ENCODE data around the gene MRC1. TPM values are rescaled to one million over a fixed set of nuclear protein-coding genes. Genes with fewer than 3 reads are reported as not detected.

The MRC1 gene
- total and polyA plus RNA-seq, 9 of the 15 experiments (the other 6 are each of a cell fraction or from before 2014, with no cell fraction given) = 0.01 to 0.20 (median 0.03) TPM; not detected in 5

- no peaks in the 10 kb centered on the region for H3K9me1 ChIP-seq (ENCODE audit: control insufficient read depth, insufficient read depth, low read length)
- H3K9ac ChIP-seq (ENCODE audit: insufficient read depth in 1 of 2, low read depth in 2 of 2, low read length in 2 of 2) = no peak overlapping the region
- intact Hi-C loops (cut with micrococcal nuclease) (no loop called here), in situ Hi-C loops (cut with MboI) (no loop called here)
- H3K9me3 ChIP-seq (replicated peaks; ENCODE audit: control insufficient read depth, insufficient read depth, low read depth, low read length) = no peaks in the 10 kb centered on the region
- H3K27ac ChIP-seq (ENCODE audit: extremely low read depth, low read depth, low read length) = no peak overlapping the region
- H3K27me3 ChIP-seq (ENCODE audit: control insufficient read depth in 2 of 2, insufficient read depth in 2 of 2, low read length in 2 of 2) = peaks cover 0 to 7% of the 10 kb centered on the region in 2 experiments; a peak in 2 of 5 replicates
- FAIRE-seq (no peak), DNase-seq (ENCODE audit: extremely low read depth in 1 of 4, low spot score in 3 of 4) (no peak), ATAC-seq (no peak)
- no peaks in the 10 kb centered on the region for H3K36me3 ChIP-seq (ENCODE audit: control insufficient read depth, insufficient read depth, low read length)
- BruUV-seq (replicated peaks) = no TSS peak
- POLR2A ChIA-PET = no interaction called here
- no peak overlapping the region for H3K4me3 ChIP-seq
- H3K4me2 ChIP-seq (ENCODE audit: insufficient read depth, low read length) = no peak overlapping the region
- H3K79me2 ChIP-seq (ENCODE audit: control insufficient read depth, insufficient read depth, low read length) = no peaks in the 10 kb centered on the region
- peaks cover 0 to 4% of the 10 kb centered on the region in 2 experiments; a peak in 1 of 5 replicates for H3K4me1 ChIP-seq (replicated peaks in 1 of 2; ENCODE audit: control insufficient read depth in 2 of 2, insufficient read depth in 2 of 2, low read length in 2 of 2)
- no peak overlapping the region for H2AFZ ChIP-seq (ENCODE audit: low read depth, low read length)
- 6% methylated on average over 2 of the region's 2 CpGs for WGBS (ENCODE audit: insufficient coverage, low coverage, missing lambda C conversion rate)
- H4K20me1 ChIP-seq (replicated peaks; ENCODE audit: control insufficient read depth, insufficient read depth, low read length) = no peaks in the 10 kb centered on the region
- CTCF ChIA-PET (ENCODE audit: low intra/inter-chr PET ratio) = no interaction called here
- TF ChIP-seq CHD7 (IDR thresholded peaks at IDR 0.05; ENCODE audit: low read depth, low read length) (no peak), FOXO4 (CRISPR knock-in tag; IDR thresholded peaks at IDR 0.05) (no peak), SNRNP70 (optimal IDR thresholded peaks at IDR 0.05; ENCODE audit: low read depth, low read length) (no peak)
Observed at GRCh38 chr10:17954861-17955260, 145.7 kb downstream of the MRC1 start.

Data from K562 (cell line).